Activated T-cell treated with anti-CD3 and anti-CD28 coated beads, Interleukin-2, amount 50 U/mL, for 4 hours (primary cell): ENCODE measurements around the gene APOBEC3B. TPM values are rescaled to one million over a fixed set of nuclear protein-coding genes. Genes with fewer than 3 reads are reported as not detected.
"Not testable (repeated sequence)": the region's sequence is repeated elsewhere in the genome, so short reads cannot be mapped to it uniquely, and the experiment has no call there.

ENCODE experiments used
- ATAC-seq, 2 donors: fragments of 200-7000 bp; cut with Tn5 transposase; one replicate each; pipeline ENCODE4 v1.10.0; 2021
- DNase-seq: peaks from one replicate; pipeline ENCODE4 v3.0.0-alpha.2; 2020
- H3K27me3 Mint-ChIP-seq: one replicate; pipeline ENCODE4 v1.8.0; 2021; ENCODE audit warnings: low read depth, mixed read lengths
- H3K36me3 Mint-ChIP-seq: one replicate; pipeline ENCODE4 v1.8.0; 2022; ENCODE audit warnings: mixed read lengths; ENCODE audit not compliant: insufficient read depth
- H3K4me1 Mint-ChIP-seq: one replicate; pipeline ENCODE4 v1.8.0; 2021; ENCODE audit warnings: low read depth, mixed read lengths
- H3K4me3 Mint-ChIP-seq: one replicate; pipeline ENCODE4 v1.8.0; 2021; ENCODE audit warnings: mild to moderate bottlenecking, moderate library complexity, mixed read lengths
- H3K9me3 Mint-ChIP-seq: one replicate; pipeline ENCODE4 v1.8.0; 2021; ENCODE audit warnings: mixed read lengths
- total RNA-seq, 3 donors: library from RNA; stranded (reverse); gene quantifications; one replicate each; pipeline ENCODE4 v1.2.1, GENCODE V29; 2021

Gene APOBEC3B
- total RNA-seq, 3 donors from 2014 or later = 1.1 to 2.1 (median 1.2) TPM

GRCh38 chr22:38945706-38946338 is 36.3 kb upstream of the APOBEC3B start:
- H3K36me3 Mint-ChIP-seq, H3K4me3 Mint-ChIP-seq, DNase-seq, ATAC-seq, H3K9me3 Mint-ChIP-seq: not testable (repeated sequence)
- peaks cover 40% of the 10 kb centered on the region for H3K27me3 Mint-ChIP-seq
- peaks cover 36% of the 10 kb centered on the region for H3K4me1 Mint-ChIP-seq

GRCh38 chr22:38946771-38947170 is 35.4 kb upstream of the APOBEC3B start:
- Mint-ChIP-seq H3K27me3 (peaks cover 40% of the 10 kb centered on the region), H3K4me1 (peaks cover 26% of the 10 kb centered on the region), H3K9me3 (no peaks in the 10 kb centered on the region), H3K4me3 (no peak overlapping the region), H3K36me3 (no peaks in the 10 kb centered on the region)
- ATAC-seq (no peak), DNase-seq (no peak)

- no peaks in the 10 kb centered on the region for H3K36me3 Mint-ChIP-seq
- no peak for DNase-seq
These were observed 34.6 kb upstream of the APOBEC3B start for GRCh38 chr22:38947321-38948140.

GRCh38 chr22:38948181-38948940 is 33.8 kb upstream of the APOBEC3B start:
- Mint-ChIP-seq H3K9me3 (no peaks in the 10 kb centered on the region), H3K4me1 (peaks cover 13% of the 10 kb centered on the region)

More at GRCh38 chr22:38947321-38948140, 34.6 kb upstream of the APOBEC3B start:
- Mint-ChIP-seq H3K9me3 (no peaks in the 10 kb centered on the region), H3K27me3 (peaks cover 40% of the 10 kb centered on the region), H3K4me1 (peaks cover 20% of the 10 kb centered on the region), H3K4me3 (no peak overlapping the region)
- peak; percentile 82 to 85 for ATAC-seq

GRCh38 chr22:38949889-38950405 is 32.2 kb upstream of the APOBEC3B start:
- H3K27me3 Mint-ChIP-seq = peaks cover 26% of the 10 kb centered on the region
- peaks cover 20% of the 10 kb centered on the region for H3K4me1 Mint-ChIP-seq

More at GRCh38 chr22:38948181-38948940, 33.8 kb upstream of the APOBEC3B start:
- DNase-seq (no peak), ATAC-seq (no peak)
- Mint-ChIP-seq H3K36me3 (no peaks in the 10 kb centered on the region), H3K4me3 (no peak overlapping the region), H3K27me3 (peaks cover 36% of the 10 kb centered on the region)

DNA sequence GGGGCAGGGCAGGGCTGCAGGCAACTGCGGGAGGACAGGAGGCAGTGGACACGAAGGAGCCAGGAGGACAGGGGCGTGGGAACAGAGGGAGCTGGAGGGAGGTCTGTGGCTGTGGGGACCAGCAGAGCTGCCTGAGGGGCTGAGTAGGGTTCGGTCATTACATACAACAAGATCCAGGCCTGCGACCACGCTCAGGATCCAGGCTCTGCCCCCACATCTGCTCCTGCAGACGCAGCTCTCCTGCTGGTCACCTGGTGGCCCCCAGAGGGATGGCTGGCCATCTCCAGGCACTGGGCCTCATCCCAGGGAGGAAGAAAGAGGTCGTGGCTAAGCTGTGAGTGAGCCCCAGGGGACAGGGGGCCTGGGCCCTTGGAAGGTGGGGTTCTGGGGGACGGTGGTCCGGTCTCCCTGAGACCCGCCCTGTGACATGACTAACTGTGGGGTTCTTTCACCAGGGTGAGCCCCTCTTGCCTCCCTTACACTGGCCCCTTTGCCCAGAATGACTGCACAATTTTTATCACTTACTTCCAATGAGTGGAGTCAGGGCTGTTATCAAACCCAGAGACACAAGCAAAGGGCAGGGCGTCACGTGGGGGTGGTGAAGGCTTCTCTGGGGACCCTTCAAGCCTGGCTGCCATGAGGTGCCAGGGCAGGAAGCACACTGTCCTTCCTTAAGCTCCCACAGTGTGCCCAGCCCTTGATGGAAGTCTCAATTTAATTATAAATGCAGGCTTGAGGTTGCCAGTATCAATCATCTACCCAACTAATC is 31.4 kb upstream of the APOBEC3B start:
- Mint-ChIP-seq H3K27me3 (peaks cover 22% of the 10 kb centered on the region), H3K4me1 (peaks cover 20% of the 10 kb centered on the region), H3K9me3 (no peaks in the 10 kb centered on the region), H3K36me3 (no peaks in the 10 kb centered on the region), H3K4me3 (no peak overlapping the region)
- DNase-seq (no peak), ATAC-seq (no peak)

More at GRCh38 chr22:38949889-38950405, 32.2 kb upstream of the APOBEC3B start:
- H3K9me3 Mint-ChIP-seq = no peaks in the 10 kb centered on the region
- ATAC-seq (no peak), DNase-seq (no peak)
- no peaks in the 10 kb centered on the region for H3K36me3 Mint-ChIP-seq
- no peak overlapping the region for H3K4me3 Mint-ChIP-seq

DNA sequence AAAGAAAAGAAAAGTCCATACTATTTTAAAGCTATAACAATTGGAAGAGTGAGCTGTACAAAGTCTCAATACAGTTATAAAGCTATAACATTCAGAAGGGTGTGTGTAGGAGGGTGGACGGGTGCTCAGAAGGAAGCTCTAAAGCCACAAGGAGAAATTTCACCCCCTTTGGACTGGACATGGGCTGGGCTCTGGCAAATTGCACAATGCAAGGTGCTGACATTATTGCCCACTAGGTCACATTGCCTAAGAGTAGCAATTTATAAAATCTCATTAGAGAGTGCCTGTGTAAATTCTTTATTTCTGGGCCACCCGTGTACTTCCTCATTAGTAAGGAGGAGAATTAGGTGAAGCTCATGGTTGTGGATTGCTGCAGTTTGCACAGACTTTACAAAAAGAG is 30.4 kb upstream of the APOBEC3B start:
- no peaks in the 10 kb centered on the region for H3K36me3 Mint-ChIP-seq
- peaks cover 20% of the 10 kb centered on the region for H3K4me1 Mint-ChIP-seq

GRCh38 chr22:38952281-38952993 is 29.7 kb upstream of the APOBEC3B start:
- Mint-ChIP-seq H3K4me1 (peaks cover 16% of the 10 kb centered on the region), H3K4me3 (no peak overlapping the region), H3K9me3 (no peaks in the 10 kb centered on the region), H3K27me3 (peaks cover 8% of the 10 kb centered on the region), H3K36me3 (no peaks in the 10 kb centered on the region)
- ATAC-seq = no peak
- DNase-seq = no peak

More for the DNA sequence above, 30.4 kb upstream of the APOBEC3B start:
- ATAC-seq = no peak
- no peak overlapping the region for H3K4me3 Mint-ChIP-seq
- H3K27me3 Mint-ChIP-seq = peaks cover 12% of the 10 kb centered on the region
- H3K9me3 Mint-ChIP-seq = no peaks in the 10 kb centered on the region
- no peak for DNase-seq

- Mint-ChIP-seq H3K4me3 (no peak overlapping the region), H3K36me3 (no peaks in the 10 kb centered on the region), H3K4me1 (peaks cover 11% of the 10 kb centered on the region), H3K27me3 (peaks cover 2% of the 10 kb centered on the region), H3K9me3 (no peaks in the 10 kb centered on the region)
- DNase-seq (no peak), ATAC-seq (no peak)
These were observed 29.1 kb upstream of the APOBEC3B start for GRCh38 chr22:38953091-38953490.

DNA sequence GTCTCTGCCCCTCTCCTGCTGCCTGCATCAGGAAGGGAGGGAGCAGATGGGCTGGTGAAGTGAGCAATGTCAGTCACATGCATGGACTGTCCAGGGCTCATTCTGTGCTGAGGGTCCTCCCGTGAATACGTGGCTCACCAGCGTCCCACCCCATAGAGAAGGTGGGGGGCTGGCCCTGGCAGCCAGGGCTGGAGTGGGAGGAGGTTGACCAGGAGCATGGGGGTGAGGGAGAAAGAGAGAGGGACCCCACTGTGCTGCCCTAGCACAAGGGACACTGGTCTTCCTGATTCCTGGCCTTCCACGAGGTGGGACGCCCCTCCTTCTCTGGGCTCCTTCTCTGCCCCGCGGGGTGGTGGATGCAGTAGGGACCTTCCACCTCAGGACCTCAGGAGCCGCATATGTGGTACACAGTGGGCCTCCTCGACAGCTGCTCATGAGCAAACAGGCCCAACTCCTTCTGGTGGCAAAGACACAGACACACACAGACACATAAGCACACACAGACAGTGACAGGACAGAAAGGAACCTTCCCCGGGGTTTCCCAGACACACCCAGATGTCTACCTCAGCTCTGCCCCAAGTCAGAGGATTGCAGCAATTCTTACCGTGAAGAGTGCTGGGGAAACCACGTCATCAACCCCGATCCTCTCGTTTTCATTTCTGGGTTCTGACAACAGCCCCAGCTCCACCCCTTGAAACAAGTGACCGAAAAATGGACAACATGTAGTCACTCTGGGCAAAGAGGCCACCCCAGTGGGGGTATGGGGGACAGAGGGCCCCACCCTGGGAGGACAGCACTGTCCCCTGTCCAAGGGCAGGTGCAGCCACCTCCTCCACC is 28.4 kb upstream of the APOBEC3B start:
- ATAC-seq = peak; percentile 97 to 99
- H3K27me3 Mint-ChIP-seq = no peaks in the 10 kb centered on the region
- H3K9me3 Mint-ChIP-seq = no peaks in the 10 kb centered on the region

GRCh38 chr22:38954414-38955043 is 27.6 kb upstream of the APOBEC3B start:
- H3K36me3 Mint-ChIP-seq = no peaks in the 10 kb centered on the region
- no peaks in the 10 kb centered on the region for H3K27me3 Mint-ChIP-seq
- DNase-seq (no peak), ATAC-seq (no peak)
- H3K9me3 Mint-ChIP-seq = no peaks in the 10 kb centered on the region
- no peak overlapping the region for H3K4me3 Mint-ChIP-seq
- peaks cover 11% of the 10 kb centered on the region for H3K4me1 Mint-ChIP-seq

More for the DNA sequence above, 28.4 kb upstream of the APOBEC3B start:
- Mint-ChIP-seq H3K4me3 (no peak overlapping the region), H3K4me1 (peaks cover 11% of the 10 kb centered on the region), H3K36me3 (no peaks in the 10 kb centered on the region)
- peak; percentile 20 for DNase-seq

DNA sequence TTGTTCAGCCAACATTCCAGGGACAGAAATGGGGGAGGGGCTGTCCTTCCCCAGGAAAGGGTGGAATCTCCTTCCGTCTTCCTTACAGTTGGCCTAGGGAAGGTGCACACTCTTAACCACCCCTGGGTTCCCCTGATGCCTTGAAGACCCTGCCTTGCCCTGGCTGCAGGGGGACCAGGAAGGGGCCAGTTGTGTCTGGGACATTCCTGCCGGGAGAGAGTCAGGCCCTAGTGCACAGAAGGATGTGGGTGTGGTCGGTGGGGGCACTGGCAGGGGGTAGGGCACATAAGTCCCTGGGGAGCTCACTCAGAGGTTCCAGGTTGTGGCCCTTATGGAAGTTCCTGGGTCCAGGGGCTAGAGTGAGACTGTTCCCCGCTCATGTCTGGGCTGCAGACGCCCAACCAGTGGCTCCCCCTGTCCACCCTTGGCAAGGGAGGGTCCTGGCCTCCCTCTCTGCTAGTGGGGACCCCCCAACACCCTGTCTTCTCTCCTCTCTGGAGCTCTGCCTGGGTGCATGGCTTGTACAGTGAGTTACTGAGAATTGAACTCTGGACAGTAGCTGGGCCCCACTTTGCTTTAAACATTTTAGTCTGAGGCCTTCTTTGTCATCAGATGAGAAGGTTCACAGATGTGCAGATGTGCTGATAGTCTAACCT is 26.8 kb upstream of the APOBEC3B start:
- DNase-seq (no peak), ATAC-seq (no peak)
- Mint-ChIP-seq H3K4me3 (no peak overlapping the region), H3K36me3 (no peaks in the 10 kb centered on the region), H3K9me3 (no peaks in the 10 kb centered on the region), H3K27me3 (no peaks in the 10 kb centered on the region), H3K4me1 (peaks cover 11% of the 10 kb centered on the region)
